IMR-90 (cell line): ENCODE data around the gene NSUN5. TPM values are rescaled to one million over a fixed set of nuclear protein-coding genes. Genes with fewer than 3 reads are reported as not detected.

Experiments used
- ATAC-seq: fragments of 200-7000 bp; cut with Tn5 transposase; 2 replicates; pipeline ENCODE4 v1.9.1; 2020; ENCODE audit warnings: low read depth, mild to moderate bottlenecking, moderate library complexity
- BruUV-seq: library from RNA; stranded (reverse); fragments of 400-500 nt; replicated peaks from 2 replicates; lab custom pipeline; 2021; lab: Mats Ljungman, UMichigan
- CTCF ChIA-PET: fragments of 300-600 bp; formaldehyde crosslinking; extraction: SDS; loops from one replicate; lab custom pipeline; 2021; ENCODE audit warnings: antibody characterized with exemption; lab: Yijun Ruan, JAX
- POLR2A ChIA-PET: fragments of 300-600 bp; sonication (Branson Sonifier 250); formaldehyde crosslinking; loops from one replicate; lab custom pipeline; 2022; ENCODE audit warnings: antibody characterized with exemption; ENCODE audit not compliant: unreplicated experiment; lab: Charles Lee
- DNase-seq: peaks from one replicate; pipeline ENCODE4 v3.0.0; 2013
- H2AFZ ChIP-seq: replicated peaks from 2 replicates; pipeline ENCODE3; 2013; ENCODE audit warnings: low read length, mild to moderate bottlenecking; ENCODE audit not compliant: poor library complexity
- H2AK5ac ChIP-seq: 2 replicates; pipeline ENCODE4 v1.6.1; 2013; ENCODE audit warnings: low read depth, low read length, inconsistent platforms
- H2AK9ac ChIP-seq: replicated peaks from 2 replicates; pipeline ENCODE3; 2013; ENCODE audit warnings: mild to moderate bottlenecking, low read depth, low read length, moderate library complexity; ENCODE audit not compliant: poor library complexity
- H2BK120ac ChIP-seq: 2 replicates; pipeline ENCODE4 v1.6.1; 2013; ENCODE audit warnings: low read depth, low read length, inconsistent platforms
- H2BK15ac ChIP-seq: 3 replicates; pipeline ENCODE4 v1.6.1; 2013; ENCODE audit warnings: low read depth, low read length, inconsistent platforms
- H2BK20ac ChIP-seq: 2 replicates; pipeline ENCODE4 v1.6.1; 2013; ENCODE audit warnings: low read depth, mild to moderate bottlenecking, inconsistent platforms, low read length, moderate library complexity
- H2BK5ac ChIP-seq: 2 replicates; pipeline ENCODE4 v1.6.1; 2013; ENCODE audit warnings: mild to moderate bottlenecking, low read depth, low read length, inconsistent platforms; ENCODE audit not compliant: poor library complexity, severe bottlenecking
- H3K14ac ChIP-seq: replicated peaks from 2 replicates; pipeline ENCODE4 v1.6.1; 2013; ENCODE audit warnings: low read depth, low read length, inconsistent platforms
- H3K18ac ChIP-seq: 2 replicates; pipeline ENCODE4 v1.6.1; 2013; ENCODE audit warnings: low read depth, low read length, control low read depth
- H3K23ac ChIP-seq: 2 replicates; pipeline ENCODE4 v1.6.1; 2013; ENCODE audit warnings: low read depth, low read length, inconsistent platforms
- H3K27ac ChIP-seq: 2 replicates; pipeline ENCODE4 v1.5.1; 2013; ENCODE audit warnings: mild to moderate bottlenecking, control low read depth, low read length; ENCODE audit not compliant: insufficient read depth
- H3K27me3 ChIP-seq: 2 replicates; pipeline ENCODE4 v1.6.1; 2013; ENCODE audit warnings: low read length; ENCODE audit not compliant: control insufficient read depth, insufficient read depth
- H3K36me3 ChIP-seq: 2 replicates; pipeline ENCODE4 v1.6.1; 2013; ENCODE audit warnings: low read length, mixed read lengths; ENCODE audit not compliant: control insufficient read depth, insufficient read depth
- H3K4ac ChIP-seq: 2 replicates; pipeline ENCODE4 v1.6.1; 2013; ENCODE audit warnings: low read depth, low read length, inconsistent platforms
- H3K4me1 ChIP-seq: 2 replicates; pipeline ENCODE4 v1.6.1; 2013; ENCODE audit warnings: low read length, mixed read lengths; ENCODE audit not compliant: control insufficient read depth, insufficient read depth
- H3K4me2 ChIP-seq: 2 replicates; pipeline ENCODE4 v1.6.1; 2013; ENCODE audit warnings: low read depth, mild to moderate bottlenecking, control low read depth, low read length, moderate library complexity
- H3K4me3 ChIP-seq: 2 replicates; pipeline ENCODE4 v1.5.1; 2013; ENCODE audit warnings: low read depth, mild to moderate bottlenecking, control low read depth, low read length, moderate library complexity; ENCODE audit not compliant: insufficient read depth
- H3K56ac ChIP-seq: 2 replicates; pipeline ENCODE4 v1.6.1; 2013; ENCODE audit warnings: low read length, inconsistent platforms; ENCODE audit not compliant: insufficient read depth; ENCODE audit errors: extremely low read depth
- H3K79me1 ChIP-seq, 2 experiments: 2 replicates each; pipeline ENCODE4 v1.6.1; 2013; ENCODE audit warnings: low read length in 2 of 2, inconsistent platforms in 1 of 2, low read depth in 1 of 2
- H3K9ac ChIP-seq: 2 replicates; pipeline ENCODE4 v1.6.1; 2013; ENCODE audit warnings: low read depth, low read length, control low read depth
- H3K9me1 ChIP-seq: 2 replicates; pipeline ENCODE4 v1.6.1; 2013; ENCODE audit warnings: low read length, inconsistent platforms; ENCODE audit not compliant: insufficient read depth
- H3K9me3 ChIP-seq: 2 replicates; pipeline ENCODE4 v1.6.1; 2013; ENCODE audit warnings: low read length; ENCODE audit not compliant: control insufficient read depth, insufficient read depth
- H4K20me1 ChIP-seq: 2 replicates; pipeline ENCODE4 v1.6.1; 2013; ENCODE audit warnings: low read length, inconsistent platforms; ENCODE audit not compliant: insufficient read depth
- H4K5ac ChIP-seq: 2 replicates; pipeline ENCODE4 v1.6.1; 2013; ENCODE audit warnings: mild to moderate bottlenecking, low read depth, low read length, control low read depth
- H4K8ac ChIP-seq, 2 experiments: 2 replicates each; pipeline ENCODE4 v1.6.1; 2013; ENCODE audit warnings: low read depth in 2 of 2, low read length in 2 of 2, control low read depth in 1 of 2, inconsistent platforms in 1 of 2
- H4K91ac ChIP-seq: 2 replicates; pipeline ENCODE4 v1.6.1; 2013; ENCODE audit warnings: low read depth, low read length, inconsistent platforms; ENCODE audit not compliant: insufficient read depth
- CTCF ChIP-seq: conservative IDR thresholded peaks from 2 replicates; pipeline ENCODE4 v1.5.1; 2012; ENCODE audit warnings: mild to moderate bottlenecking, low read depth, low read length, improper control_type of control experiment
- ELK1 ChIP-seq: fragments of 150-350 bp; IDR thresholded peaks from 2 replicates; pipeline ENCODE4 v1.6.1; 2016; ENCODE audit warnings: low read depth, mild to moderate bottlenecking, low read length, moderate library complexity, borderline replicate concordance
- MAZ ChIP-seq: IDR thresholded peaks from 2 replicates; pipeline ENCODE4 v1.6.1; 2012; ENCODE audit warnings: low read depth, mild to moderate bottlenecking, low read length, improper control_type of control experiment, moderate library complexity, borderline replicate concordance
- MXI1 ChIP-seq: IDR thresholded peaks from 2 replicates; pipeline ENCODE4 v1.6.1; 2012; ENCODE audit warnings: low read depth, mild to moderate bottlenecking, low read length, moderate library complexity, borderline replicate concordance
- POLR2A ChIP-seq: IDR thresholded peaks from 2 replicates; pipeline ENCODE4 v1.6.1; 2012; ENCODE audit warnings: mild to moderate bottlenecking, low read depth, low read length
- SMC3 ChIP-seq: fragments of 150-350 bp; IDR thresholded peaks from 2 replicates; pipeline ENCODE4 v1.6.1; 2016; ENCODE audit warnings: low read depth, mild to moderate bottlenecking, antibody characterized with exemption, low read length, moderate library complexity
- USF2 ChIP-seq: fragments of 150-350 bp; IDR thresholded peaks from 2 replicates; pipeline ENCODE4 v1.6.1; 2017; ENCODE audit warnings: mild to moderate bottlenecking, antibody characterized with exemption, low read length, low read depth
- WGBS, 2 experiments: methylation state at CpG; one replicate each; pipeline versions ENCODE4 v1.1.5 to v1.1.7; 2013; ENCODE audit warnings: missing lambda C conversion rate in 2 of 2; ENCODE audit not compliant: insufficient read length in 1 of 2; ENCODE audit errors: extremely low coverage in 2 of 2; 5-methylcytosine and 5-hydroxymethylcytosine counted together
- dilution Hi-C: fragments of 300-500 bp; cut with HindIII; formaldehyde crosslinking; loops from one replicate; pipeline ENCODE4 v1.14.3; 2018; ENCODE audit warnings: low sequenced_read_pairs; ENCODE audit not compliant: unreplicated experiment
- in situ Hi-C: fragments of 300-500 bp; cut with MboI; formaldehyde crosslinking; loops from 3 replicates; pipeline ENCODE4 v1.14.3; 2019; ENCODE audit warnings: low sequenced_read_pairs, inconsistent platforms, mixed read lengths
- intact Hi-C: fragments of 100-400 bp; cut with micrococcal nuclease; formaldehyde crosslinking; loops from 2 replicates; pipeline ENCODE4 v1.10.0; 2022
- polyA plus RNA-seq, 3 experiments: library from polyadenylated mRNA; depleted of rRNA; stranded (reverse); fragments of >200 nt; gene quantifications; 2 replicates each; pipeline ENCODE4 v1.2.3, GENCODE V29; 2012; ENCODE audit warnings: low replicate concordance in 1 of 3
- total RNA-seq: library from RNA; depleted of rRNA; stranded (reverse); fragments of >200 nt; gene quantifications from 2 replicates; pipeline ENCODE4 v1.2.3, GENCODE V29; 2012

Gene NSUN5
- total and polyA plus RNA-seq, 2 of the 4 experiments (the other 2 are of a cell fraction) = 10.0 to 17.7 TPM

GRCh38 chr7:73332447-73332846, 23.8 kb upstream of the NSUN5 start:
- H4K91ac ChIP-seq = no peak overlapping the region
- no peak overlapping the region for H3K56ac ChIP-seq
- H4K20me1 ChIP-seq = no peaks in the 10 kb centered on the region
- no TSS peak for BruUV-seq
- dilution Hi-C loops (no loop called here), in situ Hi-C loops (no loop called here), intact Hi-C loops (no loop called here)
- H3K27me3 ChIP-seq = peaks cover 21% of the 10 kb centered on the region
- H4K8ac ChIP-seq = no peak overlapping the region
- no peak overlapping the region for H3K27ac ChIP-seq
- no peak overlapping the region for H3K4me2 ChIP-seq
- H3K4ac ChIP-seq = no peak overlapping the region
- H2AK5ac ChIP-seq = no peak overlapping the region
- TF ChIP-seq ELK1 (no peak), POLR2A (no peak), USF2 (no peak), CTCF (no peak), SMC3 (no peak), MAZ (no peak), MXI1 (no peak)
- no peaks in the 10 kb centered on the region for H3K9me3 ChIP-seq
- no peak overlapping the region for H2BK5ac ChIP-seq
- H4K5ac ChIP-seq = no peak overlapping the region
- H2BK120ac ChIP-seq = no peak overlapping the region
- H3K18ac ChIP-seq = no peak overlapping the region
- 33% methylated on average over 1 of the region's 6 CpGs; no CpG with 5 or more reads in 1 of the 2 experiments for WGBS, 2 experiments
- no peaks in the 10 kb centered on the region; the same call in 1 of the 2 replicates for H3K9me1 ChIP-seq
- ChIA-PET POLR2A (no interaction called here), CTCF (no interaction called here)
- no peak overlapping the region for H3K23ac ChIP-seq
- no peak overlapping the region for H2BK15ac ChIP-seq
- no peak overlapping the region for H3K14ac ChIP-seq
- H3K4me3 ChIP-seq = no peak overlapping the region
- no peak overlapping the region for H2AK9ac ChIP-seq
- H3K36me3 ChIP-seq = no peaks in the 10 kb centered on the region
- DNase-seq (no peak), ATAC-seq (no peak)
- H3K79me1 ChIP-seq = no peaks in the 10 kb centered on the region
- no peaks in the 10 kb centered on the region for H3K4me1 ChIP-seq
- no peak overlapping the region for H2AFZ ChIP-seq
- H3K9ac ChIP-seq = no peak overlapping the region
- no peak overlapping the region for H2BK20ac ChIP-seq
